Muscle layer of duodenum (tissue), 2 donors: Measurements from ENCODE around the gene KRTAP5-4.
"Not testable (repeated sequence)": the region's sequence is repeated elsewhere in the genome, so short reads cannot be mapped to it uniquely, and the experiment has no call there.

Experiments used
- H3K27ac ChIP-seq: one replicate; pipeline ENCODE4 v1.7.0; 2013; ENCODE audit warnings: mild to moderate bottlenecking, low read length
- H3K27me3 ChIP-seq: one replicate; pipeline ENCODE4 v1.7.0; 2013; ENCODE audit warnings: low read depth, mild to moderate bottlenecking, control low read depth, low read length
- H3K36me3 ChIP-seq, 2 donors: one replicate each; pipeline ENCODE4 v1.7.0; 2013; ENCODE audit warnings: low read length in 2 of 2, control low read depth in 1 of 2, mild to moderate bottlenecking in 1 of 2; ENCODE audit not compliant: insufficient read depth in 2 of 2, control insufficient read depth in 1 of 2
- H3K4me1 ChIP-seq, 2 donors: one replicate each; pipeline ENCODE4 v1.7.0; 2013; ENCODE audit warnings: low read length in 2 of 2, mild to moderate bottlenecking in 2 of 2, control low read depth in 1 of 2, moderate library complexity in 1 of 2; ENCODE audit not compliant: insufficient read depth in 2 of 2, control insufficient read depth in 1 of 2
- H3K4me3 ChIP-seq, 2 donors: one replicate each; pipeline ENCODE4 v1.7.0; 2013; ENCODE audit warnings: low read length in 2 of 2, low read depth in 1 of 2, mild to moderate bottlenecking in 1 of 2
- H3K9me3 ChIP-seq, 2 donors: one replicate each; pipeline ENCODE4 v1.7.0; 2013; ENCODE audit warnings: low read length in 2 of 2, control low read depth in 1 of 2, mild to moderate bottlenecking in 1 of 2; ENCODE audit not compliant: control insufficient read depth in 1 of 2
- donor health status: healthy.

KRTAP5-4 gene

GRCh38 chr11:1596576-1597121, 25.3 kb downstream of the KRTAP5-4 start:
- not testable (repeated sequence) for H3K4me1 ChIP-seq, H3K27ac ChIP-seq, H3K27me3 ChIP-seq, H3K9me3 ChIP-seq, H3K36me3 ChIP-seq, H3K4me3 ChIP-seq

DNA sequence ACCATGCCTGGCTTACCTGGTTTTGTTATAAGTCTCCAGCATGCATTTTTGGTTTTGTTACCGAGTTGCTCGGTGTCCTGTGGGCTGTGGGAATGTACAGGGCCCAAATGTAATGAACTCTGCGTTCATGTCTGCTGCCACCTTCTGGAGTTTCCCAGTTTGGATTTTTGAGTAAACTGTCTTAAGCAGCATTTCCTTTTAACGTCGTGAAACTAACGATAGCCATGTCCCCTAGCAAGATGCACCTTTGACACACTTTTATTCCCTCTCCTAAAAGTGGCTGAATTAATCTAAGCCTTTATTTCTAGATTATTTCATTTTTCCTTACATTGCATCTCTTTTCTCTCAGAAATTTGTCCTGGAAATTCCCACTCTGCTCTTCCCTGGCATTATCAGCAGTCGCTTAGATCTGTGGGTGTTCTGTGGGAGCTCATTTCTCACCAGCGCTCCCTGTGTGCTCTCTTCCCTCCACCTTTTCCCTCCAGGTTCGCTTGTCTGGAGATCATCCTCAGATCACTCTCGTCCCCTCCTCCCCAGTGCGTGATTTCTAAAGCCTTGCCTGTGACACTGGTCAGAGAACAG, 25.9 kb downstream of the KRTAP5-4 start:
- H3K4me1 ChIP-seq, H3K9me3 ChIP-seq, H3K36me3 ChIP-seq, H3K27me3 ChIP-seq, H3K4me3 ChIP-seq, H3K27ac ChIP-seq: not testable (repeated sequence)

DNA sequence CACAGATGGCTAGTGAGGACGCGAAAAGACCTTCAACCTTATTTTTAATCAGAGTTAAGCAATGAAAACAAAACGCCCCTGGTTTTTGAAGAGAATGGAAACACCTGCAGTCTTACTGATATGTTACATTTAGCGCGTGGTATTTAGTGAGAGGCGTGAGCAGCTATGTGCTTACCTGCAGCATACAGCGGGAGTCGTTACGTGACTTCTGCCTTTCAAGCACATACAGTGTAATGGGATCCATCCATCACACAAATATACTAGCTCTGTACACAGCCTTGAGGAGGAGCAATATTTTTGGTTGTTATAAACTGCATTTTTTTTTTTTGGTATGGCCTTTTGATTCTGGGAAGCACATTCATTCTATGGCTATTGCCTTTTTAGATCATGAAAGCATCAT, 29.3 kb downstream of the KRTAP5-4 start:
- H3K4me3 ChIP-seq, result no peak overlapping the region
- H3K27me3 ChIP-seq, result no peaks in the 10 kb centered on the region
- H3K4me1 ChIP-seq, result no peaks in the 10 kb centered on the region
- no peaks in the 10 kb centered on the region for H3K36me3 ChIP-seq
- no peak overlapping the region for H3K27ac ChIP-seq
- no peaks in the 10 kb centered on the region for H3K9me3 ChIP-seq

- Histone ChIP-seq H3K36me3 (no peaks in the 10 kb centered on the region), H3K4me3 (no peak overlapping the region), H3K4me1 (no peaks in the 10 kb centered on the region), H3K9me3 (no peaks in the 10 kb centered on the region), H3K27me3 (no peaks in the 10 kb centered on the region), H3K27ac (no peak overlapping the region)
These were observed 31.9 kb downstream of the KRTAP5-4 start for GRCh38 chr11:1589996-1590395.

DNA sequence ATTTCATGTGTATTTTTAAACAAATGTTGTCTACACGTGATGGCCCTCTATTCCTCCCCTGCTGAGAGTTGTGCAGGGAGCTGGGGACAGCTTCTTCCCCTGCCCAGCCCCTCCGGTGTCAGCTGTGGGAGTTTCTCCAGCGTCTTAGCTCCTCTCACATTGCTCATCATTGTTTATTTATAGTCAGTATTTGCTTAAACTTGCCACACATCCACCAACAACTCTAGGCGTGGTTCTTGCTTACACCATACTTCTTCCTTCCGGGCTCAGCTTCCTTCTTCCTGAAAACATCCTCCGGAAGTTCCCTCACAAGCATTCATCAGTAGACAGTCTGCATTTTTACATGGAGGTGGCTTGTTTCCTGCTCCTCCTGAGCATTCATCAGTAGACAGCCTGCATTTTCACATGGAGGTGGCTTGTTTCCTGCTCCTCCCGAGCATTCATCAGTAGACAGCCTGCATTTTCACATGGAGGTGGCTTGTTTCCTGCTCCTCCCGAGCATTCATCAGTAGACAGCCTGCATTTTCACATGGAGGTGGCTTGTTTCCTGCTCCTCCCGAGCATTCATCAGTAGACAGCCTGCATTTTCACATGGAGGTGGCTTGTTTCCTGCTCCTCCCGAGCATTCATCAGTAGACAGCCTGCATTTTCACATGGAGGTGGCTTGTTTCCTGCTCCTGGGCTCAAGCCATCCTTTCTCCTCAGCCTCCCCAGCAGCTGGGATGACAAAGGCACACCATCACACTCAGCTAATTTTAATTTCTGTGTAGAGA, 32.6 kb downstream of the KRTAP5-4 start:
- H3K9me3 ChIP-seq, H3K4me1 ChIP-seq, H3K4me3 ChIP-seq, H3K27me3 ChIP-seq, H3K36me3 ChIP-seq, H3K27ac ChIP-seq: not testable (repeated sequence)

GRCh38 chr11:1586699-1587098, 35.2 kb downstream of the KRTAP5-4 start:
- H3K36me3 ChIP-seq, result no peaks in the 10 kb centered on the region
- no peaks in the 10 kb centered on the region for H3K27me3 ChIP-seq
- H3K9me3 ChIP-seq, result no peaks in the 10 kb centered on the region
- no peaks in the 10 kb centered on the region for H3K4me1 ChIP-seq
- no peak overlapping the region for H3K27ac ChIP-seq
- no peak overlapping the region for H3K4me3 ChIP-seq

DNA sequence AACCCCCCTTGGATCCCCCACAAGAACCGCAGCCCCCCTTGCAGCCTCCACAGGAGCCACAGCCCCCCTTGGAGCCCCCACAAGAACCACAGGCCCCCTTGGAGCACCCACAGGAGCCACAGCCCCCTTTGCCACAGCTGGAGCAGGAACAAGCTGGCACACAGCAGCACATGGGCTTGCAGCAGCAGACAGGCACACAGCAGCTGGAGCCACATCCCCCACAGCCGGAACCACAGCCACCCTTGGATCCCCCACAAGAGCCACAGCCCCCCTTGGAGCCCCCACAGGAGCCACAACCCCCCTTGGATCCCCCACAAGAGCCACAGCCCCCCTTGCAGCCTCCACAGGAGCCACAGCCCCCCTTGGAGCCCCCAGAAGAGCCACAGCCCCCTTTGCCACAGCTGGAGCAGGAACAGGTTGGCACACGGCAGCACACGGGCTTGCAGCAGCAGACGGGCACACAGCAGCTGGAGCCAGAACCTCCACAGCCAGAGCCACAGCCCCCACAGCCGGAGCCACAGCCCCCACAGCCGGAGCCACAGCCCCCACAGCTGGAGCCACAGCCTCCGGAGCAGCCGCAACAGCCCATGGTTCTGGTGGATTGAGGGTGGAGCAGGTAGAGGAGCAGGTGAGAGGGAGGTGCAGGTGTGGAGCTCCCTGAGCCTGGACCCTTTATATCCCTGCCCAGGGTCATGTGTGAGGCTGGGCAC, 37.1 kb downstream of the KRTAP5-4 start, which contains the start of gene KRTAP5-1:
Gene KRTAP5-1 (minus strand): TSS at position 623 of the 710 bp plus-strand sequence. CDS start 34 bp downstream, at position 589.
- not testable (repeated sequence) for H3K36me3 ChIP-seq, H3K27me3 ChIP-seq, H3K4me1 ChIP-seq, H3K27ac ChIP-seq, H3K9me3 ChIP-seq, H3K4me3 ChIP-seq

- H3K27me3 ChIP-seq, H3K4me3 ChIP-seq, H3K4me1 ChIP-seq, H3K36me3 ChIP-seq, H3K27ac ChIP-seq, H3K9me3 ChIP-seq: not testable (repeated sequence)
These were observed 39.0 kb downstream of the KRTAP5-4 start for GRCh38 chr11:1582909-1583308.

DNA sequence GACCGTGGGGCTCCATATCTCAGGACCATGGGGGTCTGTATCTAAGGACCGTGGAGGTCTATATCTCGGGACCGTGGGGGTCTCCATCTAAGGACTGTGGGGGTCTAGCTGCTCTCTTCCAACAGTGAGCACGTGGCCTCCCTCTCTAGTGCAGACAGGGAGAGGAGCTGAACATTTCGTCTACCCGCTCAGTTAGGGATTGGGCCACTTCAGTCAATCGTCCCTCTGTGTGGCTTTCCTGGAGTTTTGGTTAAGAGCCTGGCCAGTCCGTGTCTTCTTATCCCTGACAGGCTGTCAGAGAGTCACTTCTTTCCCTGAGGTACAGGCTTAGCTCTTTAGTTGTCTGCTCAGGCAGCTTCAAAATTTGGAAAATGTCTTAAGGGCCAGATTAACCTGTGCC, 40.0 kb downstream of the KRTAP5-4 start:
- Histone ChIP-seq H3K4me1 (no peaks in the 10 kb centered on the region), H3K9me3 (peaks cover 0 to 5% of the 10 kb centered on the region in 2 donors), H3K27ac (no peak overlapping the region), H3K27me3 (no peaks in the 10 kb centered on the region), H3K4me3 (no peak overlapping the region), H3K36me3 (no peaks in the 10 kb centered on the region)

- Histone ChIP-seq H3K36me3 (no peaks in the 10 kb centered on the region), H3K4me3 (no peak overlapping the region), H3K4me1 (peaks cover 0 to 21% of the 10 kb centered on the region in 2 donors), H3K27me3 (no peaks in the 10 kb centered on the region), H3K27ac (no peak overlapping the region), H3K9me3 (peaks cover 0 to 5% of the 10 kb centered on the region in 2 donors)
These were observed 45.1 kb downstream of the KRTAP5-4 start for GRCh38 chr11:1576825-1577224.

DNA sequence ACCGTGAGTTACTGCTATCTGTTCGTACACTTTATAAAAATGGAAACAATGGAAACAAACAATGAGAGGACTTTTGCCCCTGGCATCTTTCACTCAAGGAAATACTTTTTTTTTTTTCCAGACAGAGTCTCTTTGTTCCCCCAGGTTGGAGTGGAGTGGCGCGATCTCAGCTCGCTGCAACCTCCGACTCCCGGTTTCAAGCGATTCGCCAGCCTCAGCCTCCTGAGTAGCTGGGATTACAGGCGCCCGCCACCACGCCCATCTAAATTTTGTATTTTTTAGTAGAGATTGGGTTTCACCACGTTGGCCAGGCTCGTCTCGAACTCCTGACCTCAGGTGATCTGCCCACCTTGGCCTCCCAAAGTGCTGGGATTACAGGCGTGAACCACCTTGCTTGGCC, 46.2 kb downstream of the KRTAP5-4 start:
- H3K4me1 ChIP-seq, result peaks cover 0 to 26% of the 10 kb centered on the region in 2 donors
- not testable (repeated sequence) for H3K27ac ChIP-seq, H3K9me3 ChIP-seq, H3K4me3 ChIP-seq, H3K27me3 ChIP-seq, H3K36me3 ChIP-seq
